Measurements from ENCODE around the gene HS3ST3A1.

The HS3ST3A1 gene

GRCh38 chr17:13601776-13602551, at the start of gene HS3ST3A1:
HS3ST3A1 (minus strand) TSS chr17:13601929; CDS start chr17:13601129, 800 bp downstream.
- DNase-seq = no peak

DNA sequence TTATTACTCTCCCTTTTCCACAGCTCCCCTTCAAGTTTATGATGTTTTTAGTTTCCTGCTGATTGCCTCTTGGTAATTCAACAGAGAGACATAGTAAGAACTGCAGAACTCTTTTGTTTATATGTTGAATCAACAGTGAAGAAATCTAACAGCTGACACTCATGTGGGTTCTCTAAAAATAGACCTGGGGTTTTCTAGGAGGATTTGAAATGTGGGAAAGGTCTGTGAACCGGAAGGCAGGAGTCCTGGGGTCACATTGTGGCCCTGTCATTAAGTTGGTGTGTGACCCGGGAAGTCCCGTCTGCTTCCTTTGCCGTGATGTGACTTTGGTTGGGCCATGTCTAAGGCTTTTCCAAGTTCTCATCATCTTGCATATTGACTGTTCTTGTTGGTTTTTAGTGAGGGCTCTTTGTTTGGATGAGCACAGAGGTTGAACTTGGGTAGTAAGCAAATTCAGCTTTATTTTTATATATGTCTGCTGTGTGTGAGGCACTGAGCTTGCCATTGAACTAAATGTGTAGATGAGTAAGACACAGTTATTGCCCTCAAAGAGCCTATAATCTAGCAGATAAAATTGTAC, 48.5 kb upstream of the HS3ST3A1 start:
- no peak for DNase-seq

GRCh38 chr17:13647543-13648021, 45.9 kb upstream of the HS3ST3A1 start:
- no peak for DNase-seq

DNA sequence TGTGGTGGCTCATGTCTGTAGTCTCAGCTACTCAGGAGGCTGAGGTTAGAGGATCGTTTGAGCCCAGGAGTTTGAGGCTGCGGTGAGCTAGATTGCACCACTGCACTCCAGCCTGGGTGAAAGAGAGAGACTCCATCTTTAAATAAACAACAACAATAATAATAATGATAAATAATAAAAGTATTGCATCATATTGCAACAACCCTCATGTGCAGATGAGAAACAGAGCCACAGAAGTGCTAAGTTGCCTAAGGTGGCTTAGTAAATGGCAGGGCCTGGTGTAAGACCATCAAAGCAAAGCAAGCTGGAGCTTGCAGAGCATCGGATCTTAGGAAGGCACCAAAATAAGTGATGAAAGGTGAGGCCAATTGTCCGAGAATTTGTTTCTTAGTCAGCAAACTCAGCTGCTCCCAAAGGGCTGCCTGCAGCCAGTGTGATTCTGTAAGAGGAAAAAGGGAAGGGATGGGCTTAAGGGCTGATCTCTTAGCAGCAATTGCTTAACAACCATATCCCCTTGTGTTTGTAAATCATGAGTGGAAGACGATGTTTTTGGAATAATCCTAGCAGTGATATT, 45.3 kb upstream of the HS3ST3A1 start:
- no peak for DNase-seq

GRCh38 chr17:13646411-13646810, 44.7 kb upstream of the HS3ST3A1 start:
- no peak for DNase-seq

DNA sequence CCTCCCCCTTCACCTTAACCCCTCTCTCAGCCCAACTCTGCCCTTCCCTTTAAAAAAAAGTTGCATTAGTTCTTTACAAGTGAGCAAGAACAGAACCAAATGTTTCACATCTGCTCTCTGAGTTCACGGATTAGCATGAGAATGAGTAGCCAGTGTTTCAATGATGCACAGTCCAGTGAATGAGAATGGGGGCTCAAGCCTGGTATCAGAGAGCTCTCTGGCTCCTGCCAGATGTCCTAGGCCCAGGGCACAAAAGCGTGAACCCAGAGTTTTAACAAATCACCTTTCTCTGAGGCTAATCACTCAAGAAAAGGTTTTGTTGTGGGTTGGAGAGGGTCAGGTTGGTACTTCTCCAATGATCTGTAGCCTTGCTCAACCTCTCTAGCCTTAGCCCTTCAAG, 41.5 kb upstream of the HS3ST3A1 start:
- no peak for DNase-seq

- no peak for DNase-seq
Observed at GRCh38 chr17:13642188-13642587, 40.5 kb upstream of the HS3ST3A1 start.

- no peak for DNase-seq
Observed at GRCh38 chr17:13640551-13640950, 38.8 kb upstream of the HS3ST3A1 start.

- DNase-seq = no peak
Observed at GRCh38 chr17:13638855-13639458, 37.2 kb upstream of the HS3ST3A1 start.

- DNase-seq = no peak
Observed at GRCh38 chr17:13636951-13637350, 35.2 kb upstream of the HS3ST3A1 start.

DNA sequence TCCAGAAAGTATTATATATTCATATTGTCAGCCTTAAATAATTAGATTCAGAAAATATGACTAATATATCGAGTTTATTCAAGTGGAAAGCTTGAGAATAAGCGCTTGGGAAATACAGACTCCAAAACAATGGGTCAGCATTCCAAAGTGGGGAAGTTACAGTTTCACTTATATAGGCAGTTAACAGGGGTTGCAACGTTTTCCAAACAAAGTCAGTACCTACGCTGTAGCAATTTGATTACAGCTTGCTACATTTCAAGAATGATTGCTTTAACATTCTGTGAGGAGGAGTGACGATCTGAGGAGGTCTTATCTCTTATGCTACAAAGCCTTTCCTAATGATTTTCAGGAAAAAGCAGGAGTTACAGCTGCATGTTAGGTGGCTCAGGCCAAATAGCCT, 34.2 kb upstream of the HS3ST3A1 start:
- no peak for DNase-seq

DNA sequence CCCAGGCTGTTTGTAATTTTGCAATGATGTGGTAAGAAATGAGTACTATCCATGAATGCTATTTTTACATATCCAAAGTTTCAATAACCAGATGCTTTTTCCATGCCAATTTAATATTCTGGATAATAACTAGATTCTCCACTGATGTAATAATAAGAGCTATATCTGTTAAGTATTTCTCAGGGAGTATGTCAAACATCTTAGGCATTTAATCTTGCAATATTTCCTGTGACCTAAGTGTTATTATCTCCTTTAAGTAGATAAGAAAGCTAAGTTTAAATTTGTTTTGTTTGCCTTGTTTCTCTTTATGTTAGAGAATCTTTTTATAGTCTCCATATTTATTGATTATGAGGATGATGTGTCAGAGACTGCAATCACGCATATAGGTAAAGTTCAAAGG, 32.3 kb upstream of the HS3ST3A1 start:
- no peak for DNase-seq

- DNase-seq = no peak
Observed at GRCh38 chr17:13631529-13631928, 29.8 kb upstream of the HS3ST3A1 start.

- DNase-seq = no peak
Observed at GRCh38 chr17:13626703-13627102, 25.0 kb upstream of the HS3ST3A1 start.

- DNase-seq = no peak
Observed at GRCh38 chr17:13619462-13619861, 17.7 kb upstream of the HS3ST3A1 start.

DNA sequence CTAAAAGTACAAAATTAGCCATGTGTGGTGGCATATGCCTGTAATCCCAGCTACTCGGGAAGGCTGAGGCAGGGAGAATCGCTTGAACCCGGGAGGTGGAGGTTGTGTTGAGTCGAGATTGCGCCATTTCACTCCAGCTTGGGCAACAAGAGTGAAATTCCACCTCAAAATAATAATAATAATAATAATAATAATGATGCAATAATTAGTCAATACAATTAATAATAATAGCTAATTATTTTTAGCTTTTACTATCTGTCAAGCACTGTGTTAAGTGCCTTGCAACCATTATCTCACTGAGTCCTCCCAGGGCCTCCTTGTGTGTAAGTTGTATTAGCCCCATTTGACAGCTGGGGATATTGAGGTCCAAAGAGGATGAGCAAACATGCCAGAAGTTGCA, 14.3 kb upstream of the HS3ST3A1 start:
- no peak for DNase-seq

DNA sequence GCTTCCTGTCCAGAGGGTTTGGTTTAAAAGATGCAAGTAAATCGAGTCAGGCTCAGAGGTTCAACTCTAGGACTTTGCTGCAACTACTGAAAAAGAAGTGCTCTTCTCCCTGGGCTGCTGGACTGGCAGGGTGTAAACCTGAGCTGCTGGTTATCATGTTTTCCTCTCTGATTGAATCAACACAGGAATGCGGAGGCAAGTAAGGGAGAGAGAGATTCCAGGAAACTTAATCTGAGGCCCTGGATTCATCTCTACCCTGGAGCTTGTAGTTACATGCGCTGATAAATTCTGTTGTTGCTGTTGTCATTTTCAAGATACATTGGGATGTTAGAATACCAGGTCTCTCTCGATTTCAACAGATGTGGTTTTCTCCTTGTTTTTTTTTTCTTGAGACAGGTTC, 8.2 kb upstream of the HS3ST3A1 start:
- no peak for DNase-seq

- no peak for DNase-seq
Observed at GRCh38 chr17:13601322-13601775, 380 bp downstream of the HS3ST3A1 start.

DNA sequence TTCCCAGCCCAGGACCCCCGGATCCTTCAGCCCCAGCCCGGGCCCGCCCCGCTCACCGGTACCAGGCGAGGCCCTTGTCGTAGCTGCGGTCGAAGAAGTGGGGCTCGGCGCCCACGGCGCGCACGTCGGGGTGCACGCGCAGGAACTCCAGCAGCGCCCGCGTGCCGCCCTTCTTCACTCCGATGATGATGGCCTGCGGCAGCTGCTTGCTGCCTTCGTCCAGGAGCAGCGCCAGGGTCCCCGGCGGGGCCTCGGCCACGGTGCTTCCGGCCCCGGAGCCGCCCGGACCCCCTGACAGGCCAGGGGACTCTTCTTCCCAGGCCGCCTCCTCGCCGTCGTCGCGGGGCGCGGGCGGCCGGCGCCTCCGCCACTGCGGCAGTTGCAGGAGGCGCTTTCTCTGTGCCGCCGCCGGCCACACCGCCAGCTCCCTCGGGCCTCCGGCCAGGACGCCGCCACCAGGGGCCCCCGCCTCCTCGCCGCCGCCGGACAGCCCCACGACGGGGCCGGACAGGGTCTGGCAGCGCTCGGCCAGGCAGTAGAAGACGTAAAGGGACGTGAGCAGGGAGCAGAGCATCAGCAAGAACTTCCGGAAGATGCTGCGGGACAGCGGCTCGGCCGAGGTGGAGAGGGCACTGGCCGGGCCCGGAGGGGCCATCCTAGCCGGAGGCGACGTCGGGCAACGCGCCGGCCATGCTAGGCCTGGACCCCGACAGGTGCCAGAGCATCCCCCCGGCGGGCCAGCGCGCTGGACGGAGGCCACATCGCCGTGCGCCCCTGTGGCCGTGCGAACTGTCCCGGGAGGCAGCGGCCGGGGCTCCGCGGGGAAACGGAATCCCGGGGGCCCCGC, 1.0 kb downstream of the HS3ST3A1 start:
- DNase-seq = no peak

GRCh38 chr17:13599864-13600263, 1.9 kb downstream of the HS3ST3A1 start:
- no peak for DNase-seq

DNA sequence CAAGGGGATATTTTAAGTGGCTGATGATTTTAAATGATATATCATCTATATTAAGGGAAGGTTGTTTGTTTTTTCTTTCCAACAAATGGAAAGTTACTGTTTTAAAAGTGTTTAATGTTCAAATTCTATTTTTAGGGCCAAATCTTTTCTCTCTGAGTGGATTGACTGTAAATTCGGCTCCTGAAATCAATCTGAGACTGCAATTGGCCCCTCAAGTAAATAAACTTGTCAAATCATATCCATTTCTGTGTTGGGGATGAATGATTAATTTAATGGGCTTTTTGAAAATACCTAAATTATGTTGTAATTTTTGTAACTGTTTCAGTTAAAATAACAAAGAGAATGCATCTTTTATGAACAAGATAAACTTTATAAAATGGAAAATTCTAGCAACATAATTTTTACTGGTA, 2.6 kb downstream of the HS3ST3A1 start:
- DNase-seq = no peak

DNA sequence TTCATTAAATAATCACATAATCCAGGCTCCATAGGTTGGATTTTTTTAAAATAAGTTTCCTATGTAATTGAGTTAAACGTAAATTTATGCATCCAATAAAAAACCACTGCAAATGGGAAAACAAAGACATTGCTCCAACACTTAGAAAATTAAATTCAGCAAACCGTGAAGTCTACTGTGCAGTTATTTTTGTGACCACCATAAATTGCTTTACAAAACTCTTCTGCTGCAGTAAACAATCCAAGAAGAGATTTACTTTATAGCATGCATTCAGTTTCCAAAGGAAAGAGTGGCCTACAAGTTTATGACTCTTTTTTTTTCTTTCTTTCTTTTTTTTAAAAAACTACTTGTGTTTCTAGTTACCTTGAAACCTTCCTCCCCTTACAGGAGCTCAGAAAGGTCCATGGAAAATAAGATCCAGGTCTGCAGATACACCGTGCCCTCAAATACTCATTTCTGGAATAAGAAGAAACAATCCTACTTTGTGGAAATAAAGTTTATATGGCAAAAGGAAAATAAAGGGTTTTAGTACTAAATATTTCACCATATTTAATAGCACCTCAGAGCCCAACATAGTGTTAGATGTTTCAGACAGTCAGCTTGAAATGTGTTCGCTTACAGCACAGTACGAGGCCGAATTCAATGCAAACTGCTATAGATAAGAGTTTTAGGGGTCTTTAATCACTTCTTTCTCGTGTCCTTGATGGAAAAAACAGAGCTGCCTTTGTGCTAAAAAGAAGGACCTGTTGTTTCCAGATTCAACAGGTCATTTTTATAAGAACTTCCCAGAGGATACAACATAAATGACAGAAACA, 3.2 kb downstream of the HS3ST3A1 start:
- DNase-seq = no peak
